GM18505 (cell line): ENCODE data around the gene RNF113B.

ENCODE experiments used
- ATAC-seq: cut with Tn5 transposase; IDR thresholded peaks from one replicate; pipeline ENCODE4 v1.9.1; 2021; ENCODE audit not compliant: unreplicated experiment
- POLR2A ChIP-seq: IDR thresholded peaks from 4 replicates; pipeline ENCODE4 v1.6.1; 2011; ENCODE audit warnings: borderline replicate concordance; ENCODE audit not compliant: insufficient read depth, insufficient read length; ENCODE audit errors: extremely low read depth

RNF113B gene

GRCh38 chr13:98147521-98147920 is 29.5 kb downstream of the RNF113B start:
- ATAC-seq = no peak
- no peak for TF ChIP-seq POLR2A

- no peak for ATAC-seq
Measured at GRCh38 chr13:98144801-98145350, 32.2 kb downstream of the RNF113B start.

GRCh38 chr13:98144027-98144741 is 32.9 kb downstream of the RNF113B start:
- TF ChIP-seq POLR2A = no peak
- ATAC-seq = no peak

More at GRCh38 chr13:98144801-98145350, 32.2 kb downstream of the RNF113B start:
- no peak for TF ChIP-seq POLR2A

GRCh38 chr13:98143601-98144026 is 33.5 kb downstream of the RNF113B start:
- no peak for TF ChIP-seq POLR2A
- peak; percentile 16 for ATAC-seq

- TF ChIP-seq POLR2A = no peak
- ATAC-seq = peak; percentile 41
Measured at GRCh38 chr13:98143157-98143553, 33.9 kb downstream of the RNF113B start.

- no peak for TF ChIP-seq POLR2A
- ATAC-seq = peak; percentile 79
Measured at GRCh38 chr13:98142380-98143156, 34.5 kb downstream of the RNF113B start, which contains the start of gene FARP1. Gene FARP1 (plus strand): TSS chr13:98143094. CDS start chr13:98213243, 70,149 bp downstream.

GRCh38 chr13:98141509-98142379 is 35.3 kb downstream of the RNF113B start:
- ATAC-seq = peak; percentile 6

GRCh38 chr13:98141091-98141490 is 36.0 kb downstream of the RNF113B start:
- no peak for TF ChIP-seq POLR2A
- ATAC-seq = no peak

More at GRCh38 chr13:98141509-98142379, 35.3 kb downstream of the RNF113B start:
- TF ChIP-seq POLR2A = no peak

- ATAC-seq = no peak
- no peak for TF ChIP-seq POLR2A
Measured at GRCh38 chr13:98134901-98135300, 42.2 kb downstream of the RNF113B start.

- TF ChIP-seq POLR2A = no peak
- peak; percentile 93 for ATAC-seq
Measured at GRCh38 chr13:98133946-98134345, 43.1 kb downstream of the RNF113B start.

- TF ChIP-seq POLR2A = no peak
- no peak for ATAC-seq
Measured at GRCh38 chr13:98129059-98129746, 47.9 kb downstream of the RNF113B start.
